ENCODE measurements around the gene ADA.
A peak's percentile ranks its signal among the peaks of the same experiment; 100 is the strongest.

The ADA gene

GRCh38 chr20:44574372-44574771 is 77.1 kb downstream of the ADA start:
- H3K4me1 ChIP-seq (ENCODE audit: control insufficient read depth in 2 of 2, insufficient read depth in 2 of 2, low read length in 2 of 2) = peaks cover 5% of the 10 kb centered on the region in 2 donors
- H3K27ac ChIP-seq (ENCODE audit: low read depth in 2 of 2, low read length in 2 of 2) = no peak overlapping the region
- no peaks in the 10 kb centered on the region for H3K9me3 ChIP-seq (ENCODE audit: control insufficient read depth in 2 of 2, low read length in 2 of 2)
- H3K36me3 ChIP-seq (ENCODE audit: control insufficient read depth in 2 of 2, insufficient read depth in 2 of 2, low read length in 2 of 2) = no peaks in the 10 kb centered on the region
- no peaks in the 10 kb centered on the region for H3K27me3 ChIP-seq (ENCODE audit: control insufficient read depth in 2 of 2, insufficient read depth in 2 of 2, low read length in 2 of 2)
- H3K9ac ChIP-seq (ENCODE audit: low read depth in 1 of 2, low read length in 2 of 2) = no peak overlapping the region
- H3K4me3 ChIP-seq (ENCODE audit: low read length in 2 of 2) = no peak overlapping the region

GRCh38 chr20:44573501-44573869 is 78.0 kb downstream of the ADA start:
- H3K36me3 ChIP-seq (ENCODE audit: control insufficient read depth in 2 of 2, insufficient read depth in 2 of 2, low read length in 2 of 2) = no peaks in the 10 kb centered on the region
- H3K4me1 ChIP-seq (ENCODE audit: control insufficient read depth in 2 of 2, insufficient read depth in 2 of 2, low read length in 2 of 2) = peaks cover 5% of the 10 kb centered on the region in 2 donors
- no peak overlapping the region for H3K4me3 ChIP-seq (ENCODE audit: low read length in 2 of 2)
- peak overlapping the region; percentile 58 to 73 for H3K27ac ChIP-seq (ENCODE audit: low read depth in 2 of 2, low read length in 2 of 2)
- no peaks in the 10 kb centered on the region for H3K27me3 ChIP-seq (ENCODE audit: control insufficient read depth in 2 of 2, insufficient read depth in 2 of 2, low read length in 2 of 2)
- H3K9me3 ChIP-seq (ENCODE audit: control insufficient read depth in 2 of 2, low read length in 2 of 2) = no peaks in the 10 kb centered on the region
- no peak overlapping the region for H3K9ac ChIP-seq (ENCODE audit: low read depth in 1 of 2, low read length in 2 of 2)

- H3K4me3 ChIP-seq (ENCODE audit: low read length in 2 of 2) = no peak overlapping the region
- no peaks in the 10 kb centered on the region for H3K9me3 ChIP-seq (ENCODE audit: control insufficient read depth in 2 of 2, low read length in 2 of 2)
- H3K36me3 ChIP-seq (ENCODE audit: control insufficient read depth in 2 of 2, insufficient read depth in 2 of 2, low read length in 2 of 2) = no peaks in the 10 kb centered on the region
- H3K27ac ChIP-seq (ENCODE audit: low read depth in 2 of 2, low read length in 2 of 2) = peak overlapping the region; percentile 58 to 73
- no peaks in the 10 kb centered on the region for H3K27me3 ChIP-seq (ENCODE audit: control insufficient read depth in 2 of 2, insufficient read depth in 2 of 2, low read length in 2 of 2)
- H3K9ac ChIP-seq (ENCODE audit: low read depth in 1 of 2, low read length in 2 of 2) = peak overlapping the region in 1 of 2 donors; percentile 2
- H3K4me1 ChIP-seq (ENCODE audit: control insufficient read depth in 2 of 2, insufficient read depth in 2 of 2, low read length in 2 of 2) = peaks cover 5% of the 10 kb centered on the region in 2 donors
Measured at GRCh38 chr20:44572551-44573500, 78.7 kb downstream of the ADA start.

GRCh38 chr20:44571362-44571988 is 80.0 kb downstream of the ADA start:
- peaks cover 0 to 5% of the 10 kb centered on the region in 2 donors for H3K4me1 ChIP-seq (ENCODE audit: control insufficient read depth in 2 of 2, insufficient read depth in 2 of 2, low read length in 2 of 2)
- no peak overlapping the region for H3K4me3 ChIP-seq (ENCODE audit: low read length in 2 of 2)

GRCh38 chr20:44570367-44570766 is 81.1 kb downstream of the ADA start:
- Histone ChIP-seq H3K4me3 (ENCODE audit: low read length in 2 of 2) (no peak overlapping the region), H3K27me3 (ENCODE audit: control insufficient read depth in 2 of 2, insufficient read depth in 2 of 2, low read length in 2 of 2) (no peaks in the 10 kb centered on the region), H3K36me3 (ENCODE audit: control insufficient read depth in 2 of 2, insufficient read depth in 2 of 2, low read length in 2 of 2) (no peaks in the 10 kb centered on the region), H3K4me1 (ENCODE audit: control insufficient read depth in 2 of 2, insufficient read depth in 2 of 2, low read length in 2 of 2) (peaks cover 0 to 3% of the 10 kb centered on the region in 2 donors), H3K27ac (ENCODE audit: low read depth in 2 of 2, low read length in 2 of 2) (no peak overlapping the region), H3K9ac (ENCODE audit: low read depth in 1 of 2, low read length in 2 of 2) (no peak overlapping the region), H3K9me3 (ENCODE audit: control insufficient read depth in 2 of 2, low read length in 2 of 2) (no peaks in the 10 kb centered on the region)

More at GRCh38 chr20:44571362-44571988, 80.0 kb downstream of the ADA start:
- Histone ChIP-seq H3K36me3 (ENCODE audit: control insufficient read depth in 2 of 2, insufficient read depth in 2 of 2, low read length in 2 of 2) (no peaks in the 10 kb centered on the region), H3K27ac (ENCODE audit: low read depth in 2 of 2, low read length in 2 of 2) (no peak overlapping the region), H3K9me3 (ENCODE audit: control insufficient read depth in 2 of 2, low read length in 2 of 2) (no peaks in the 10 kb centered on the region), H3K9ac (ENCODE audit: low read depth in 1 of 2, low read length in 2 of 2) (no peak overlapping the region), H3K27me3 (ENCODE audit: control insufficient read depth in 2 of 2, insufficient read depth in 2 of 2, low read length in 2 of 2) (no peaks in the 10 kb centered on the region)
